Right ventricle myocardium superior (tissue), 1 donor: ENCODE measurements around the gene ZBTB45. TPM values are rescaled to one million over a fixed set of nuclear protein-coding genes. Genes with fewer than 3 reads are reported as not detected.
A peak's percentile ranks its signal among the peaks of the same experiment; 100 is the strongest.

Source experiments
- ATAC-seq: fragments of 200-7000 bp; cut with Tn5 transposase; one replicate; pipeline ENCODE4 v1.9.1; 2020; ENCODE audit warnings: mild to moderate bottlenecking; ENCODE audit not compliant: poor library complexity
- DNase-seq: peaks from one replicate; pipeline ENCODE4 v3.0.0-alpha.2; 2020
- intact Hi-C: fragments of 100-400 bp; cut with DNase I; formaldehyde crosslinking; loops from one replicate; pipeline ENCODE4 v1.11.2; 2022
- long read RNA-seq: library from polyadenylated mRNA; unstranded; transcript quantifications from one replicate; pipeline ENCODE4 v2.0.0, GENCODE V29; 2021
- total RNA-seq: library from RNA; stranded (reverse); fragmentation: NEBNext Ultra II Directional; extraction: Animal tissue kit (Norgen Biotek cat#: 25700); gene quantifications from one replicate; pipeline ENCODE4 v1.2.1, GENCODE V29; 2021
- donor health status: DM: no; HTN: yes; CAD: no; lungs with severe emphysema.

ZBTB45 gene
- total RNA-seq: 7.9 TPM
- long read RNA-seq, transcript ZBTB45-202 (3 exons, 2,541 nt): major isoform, 9 of 22 reads
- long read RNA-seq, partial matches to known transcripts: 6 of 22 reads
- long read RNA-seq, other reads (novel, unspliced or antisense): 2 of 22 reads

GRCh38 chr19:58519355-58520256, at the start of gene ZBTB45:
Gene ZBTB45 (minus strand): TSS chr19:58519810. CDS start chr19:58517673, 2,137 bp downstream.
- DNase-seq (peak; percentile 95), ATAC-seq (peak; percentile 92)
- intact Hi-C loops: no loop called here

- DNase-seq: no peak
- intact Hi-C loops: no loop called here
- ATAC-seq: no peak
Measured at GRCh38 chr19:58568453-58569130, 49.0 kb upstream of the ZBTB45 start.

GRCh38 chr19:58566989-58567388, 47.4 kb upstream of the ZBTB45 start:
- DNase-seq (no peak), ATAC-seq (no peak)
- intact Hi-C loops: no loop called here

- ATAC-seq (no peak), DNase-seq (no peak)
- intact Hi-C loops: no loop called here
Measured at GRCh38 chr19:58563823-58564222, 44.2 kb upstream of the ZBTB45 start.

- DNase-seq (no peak), ATAC-seq (no peak)
- intact Hi-C loops: no loop called here
Measured at GRCh38 chr19:58563034-58563573, 43.5 kb upstream of the ZBTB45 start.

GRCh38 chr19:58562122-58563033, 42.8 kb upstream of the ZBTB45 start:
- intact Hi-C loops: no loop called here
- ATAC-seq (peak; percentile 1), DNase-seq (no peak)

GRCh38 chr19:58561373-58562121, 41.9 kb upstream of the ZBTB45 start:
- DNase-seq (no peak), ATAC-seq (no peak)

GRCh38 chr19:58560921-58561320, 41.3 kb upstream of the ZBTB45 start:
- intact Hi-C loops: no loop called here
- ATAC-seq (no peak), DNase-seq (no peak)

More at GRCh38 chr19:58561373-58562121, 41.9 kb upstream of the ZBTB45 start:
- intact Hi-C loops: no loop called here

GRCh38 chr19:58560007-58560887, 40.6 kb upstream of the ZBTB45 start:
- intact Hi-C loops: no loop called here
- DNase-seq: no peak
- ATAC-seq: no peak

GRCh38 chr19:58559275-58560006, 39.8 kb upstream of the ZBTB45 start:
- intact Hi-C loops: no loop called here
- peak; percentile 94 for DNase-seq

GRCh38 chr19:58558623-58559274, 39.1 kb upstream of the ZBTB45 start:
- peak; percentile 85 for ATAC-seq
- peak; percentile 99 for DNase-seq
- intact Hi-C loops: no loop called here

More at GRCh38 chr19:58559275-58560006, 39.8 kb upstream of the ZBTB45 start:
- peak; percentile 65 for ATAC-seq

GRCh38 chr19:58558066-58558622, 38.5 kb upstream of the ZBTB45 start, which contains the start of gene UBE2M:
Gene UBE2M (minus strand): TSS chr19:58558611. CDS start chr19:58558381, 230 bp downstream.
- intact Hi-C loops: no loop called here
- ATAC-seq (no peak), DNase-seq (peak; percentile 81)

- ATAC-seq (no peak), DNase-seq (no peak)
- intact Hi-C loops: no loop called here
Measured at GRCh38 chr19:58557221-58558065, 37.8 kb upstream of the ZBTB45 start.

GRCh38 chr19:58556622-58557220, 37.1 kb upstream of the ZBTB45 start:
- DNase-seq: no peak
- intact Hi-C loops: no loop called here
- ATAC-seq: no peak
